Body of pancreas (tissue), 4 donors: ENCODE measurements around the gene GRB10.

ENCODE experiments used
- CTCF ChIP-seq, 7 experiments: fragments of 450-650 bp in 4 of 7; fragments of 200-600 bp in 3 of 7; sonication (generic) in 3 of 7; IDR thresholded peaks; one replicate each; pipeline ENCODE4 v1.5.1; 2016 to 2019; ENCODE audit warnings: antibody characterized with exemption in 7 of 7
- POLR2A ChIP-seq, 3 donors: fragments of 450-650 bp; IDR thresholded peaks; one replicate each; pipeline ENCODE4 v1.6.1; 2016; ENCODE audit warnings: antibody characterized with exemption in 3 of 3, mild to moderate bottlenecking in 2 of 3

- TF ChIP-seq CTCF (IDR thresholded peaks at IDR 0.05) (no peak), POLR2A (IDR thresholded peaks at IDR 0.05) (no peak)
Observed at GRCh38 chr7:50783801-50784507, 1.3 kb upstream of the GRB10 start.
